HepG2 (cell line): ENCODE results near the gene LRGUK. TPM values are rescaled to one million over a fixed set of nuclear protein-coding genes. Genes with fewer than 3 reads are reported as not detected.

ENCODE experiments used
- CREB1 ChIP-seq, 2 experiments: fragments of 450-650 bp in 1 of 2; IDR thresholded peaks; 2 replicates each; pipeline ENCODE4 v1.6.1; 2016 to 2017; ENCODE audit warnings: control low read depth in 1 of 2, mild to moderate bottlenecking in 1 of 2, missing compliant biosample characterization in 1 of 2, missing genetic modification characterization in 1 of 2
- DMAP1 ChIP-seq: IDR thresholded peaks from 2 replicates; pipeline ENCODE4 v1.6.1; 2016
- ELF3 ChIP-seq: IDR thresholded peaks from 2 replicates; pipeline ENCODE4 v1.6.1; 2016; ENCODE audit warnings: missing genetic modification reagents, missing compliant biosample characterization
- HDAC2 ChIP-seq: sonication (generic); formaldehyde crosslinking; IDR thresholded peaks from 2 replicates; pipeline ENCODE4 v1.4.0; 2020; ENCODE audit warnings: missing genetic modification reagents
- SALL1 ChIP-seq: sonication (generic); formaldehyde crosslinking; IDR thresholded peaks from 2 replicates; pipeline ENCODE4 v1.8.0; 2022; ENCODE audit warnings: mild to moderate bottlenecking, missing genetic modification reagents
- SAP130 ChIP-seq: IDR thresholded peaks from 2 replicates; pipeline ENCODE4 v1.6.1; 2016; ENCODE audit warnings: low read depth
- SMC3 ChIP-seq: IDR thresholded peaks from 2 replicates; pipeline ENCODE4 v1.6.1; 2011; ENCODE audit warnings: low read length, improper control_type of control experiment
- TARDBP ChIP-seq: sonication (generic); formaldehyde crosslinking; IDR thresholded peaks from 2 replicates; pipeline ENCODE4 v1.8.0; 2022; ENCODE audit warnings: mild to moderate bottlenecking, missing genetic modification reagents
- polyA plus RNA-seq, 8 experiments: library from polyadenylated mRNA; depleted of rRNA in 3 of 8; stranded (reverse) in 7 of 8; unstranded in 1 of 8; fragments of >200 nt; fragmentation: Illumina TruSeq in 4 of 8; extraction: Trizol in 4 of 8; gene quantifications; 2 replicates each; pipeline versions ENCODE4 v1.2.1 to v1.2.3, GENCODE V29; 2011 to 2016; ENCODE audit warnings: low read depth in 4 of 8, missing spikeins in 1 of 8, mixed read lengths in 1 of 8; ENCODE audit not compliant: insufficient read depth in 1 of 8
- total RNA-seq, 5 experiments: library from RNA; depleted of rRNA; stranded (reverse); fragments of >200 nt; fragmentation: Illumina TruSeq; extraction: Trizol; gene quantifications; 2 replicates each; pipeline ENCODE4 v1.2.3, GENCODE V29; 2016; ENCODE audit warnings: low read depth in 1 of 5
- TF ChIP-seq, protein P1 (sequence below): sonication (generic); formaldehyde crosslinking; IDR thresholded peaks from 2 replicates; pipeline ENCODE4 v1.5.1; 2020; ENCODE audit warnings: mild to moderate bottlenecking, missing genetic modification reagents, borderline replicate concordance
- TF ChIP-seq, protein P2 (sequence below): sonication (generic); formaldehyde crosslinking; IDR thresholded peaks from 2 replicates; pipeline ENCODE4 v1.4.0; 2020; ENCODE audit warnings: missing genetic modification reagents
- TF ChIP-seq, protein P3 (sequence below): IDR thresholded peaks from 2 replicates; pipeline ENCODE4 v1.6.1; 2018; ENCODE audit warnings: missing genetic modification reagents, mild to moderate bottlenecking, missing compliant biosample characterization
- TF ChIP-seq, protein P4 (sequence below): IDR thresholded peaks from 2 replicates; pipeline ENCODE4 v1.6.1; 2016; ENCODE audit warnings: low read depth, borderline replicate concordance

The LRGUK gene
- total and polyA plus RNA-seq, 2 of the 13 experiments (the other 11 are each of a cell fraction or from before 2014, with no cell fraction given), result 0.18 to 0.20 TPM

DNA sequence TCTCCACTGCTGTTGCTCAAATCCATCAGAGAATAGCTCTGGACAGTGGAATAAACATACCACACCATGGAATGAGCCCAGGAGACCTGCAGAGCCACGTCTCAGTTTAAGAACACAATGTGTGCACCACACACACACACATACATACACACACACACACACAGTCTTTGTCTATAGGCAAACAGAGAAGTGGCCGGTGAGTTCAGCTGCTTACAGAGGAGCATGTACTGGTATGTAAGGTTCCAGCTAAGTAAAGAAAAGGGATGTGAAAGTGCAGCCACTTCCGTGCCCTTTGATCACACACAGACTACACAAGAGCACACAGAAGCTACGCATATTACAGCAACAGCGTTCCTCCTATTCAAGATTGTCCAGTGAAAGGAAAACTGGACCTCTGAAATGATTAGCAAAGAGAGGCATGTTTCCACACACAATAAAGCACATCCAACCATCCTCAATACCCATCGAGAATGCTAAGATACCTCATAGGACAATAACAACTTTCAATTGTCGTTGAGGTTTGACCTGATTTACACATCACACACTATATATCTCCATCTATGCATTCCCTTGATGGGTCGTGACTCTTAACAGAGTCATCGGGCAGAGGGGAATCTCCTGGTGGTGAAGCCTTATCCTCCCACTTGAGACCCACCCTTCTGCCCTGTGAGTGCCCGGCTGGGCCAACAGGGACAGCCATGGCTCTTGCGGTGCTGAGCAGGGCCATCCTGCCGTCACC, 166.0 kb downstream of the LRGUK start (continued):
- TF ChIP-seq, protein P1, sequence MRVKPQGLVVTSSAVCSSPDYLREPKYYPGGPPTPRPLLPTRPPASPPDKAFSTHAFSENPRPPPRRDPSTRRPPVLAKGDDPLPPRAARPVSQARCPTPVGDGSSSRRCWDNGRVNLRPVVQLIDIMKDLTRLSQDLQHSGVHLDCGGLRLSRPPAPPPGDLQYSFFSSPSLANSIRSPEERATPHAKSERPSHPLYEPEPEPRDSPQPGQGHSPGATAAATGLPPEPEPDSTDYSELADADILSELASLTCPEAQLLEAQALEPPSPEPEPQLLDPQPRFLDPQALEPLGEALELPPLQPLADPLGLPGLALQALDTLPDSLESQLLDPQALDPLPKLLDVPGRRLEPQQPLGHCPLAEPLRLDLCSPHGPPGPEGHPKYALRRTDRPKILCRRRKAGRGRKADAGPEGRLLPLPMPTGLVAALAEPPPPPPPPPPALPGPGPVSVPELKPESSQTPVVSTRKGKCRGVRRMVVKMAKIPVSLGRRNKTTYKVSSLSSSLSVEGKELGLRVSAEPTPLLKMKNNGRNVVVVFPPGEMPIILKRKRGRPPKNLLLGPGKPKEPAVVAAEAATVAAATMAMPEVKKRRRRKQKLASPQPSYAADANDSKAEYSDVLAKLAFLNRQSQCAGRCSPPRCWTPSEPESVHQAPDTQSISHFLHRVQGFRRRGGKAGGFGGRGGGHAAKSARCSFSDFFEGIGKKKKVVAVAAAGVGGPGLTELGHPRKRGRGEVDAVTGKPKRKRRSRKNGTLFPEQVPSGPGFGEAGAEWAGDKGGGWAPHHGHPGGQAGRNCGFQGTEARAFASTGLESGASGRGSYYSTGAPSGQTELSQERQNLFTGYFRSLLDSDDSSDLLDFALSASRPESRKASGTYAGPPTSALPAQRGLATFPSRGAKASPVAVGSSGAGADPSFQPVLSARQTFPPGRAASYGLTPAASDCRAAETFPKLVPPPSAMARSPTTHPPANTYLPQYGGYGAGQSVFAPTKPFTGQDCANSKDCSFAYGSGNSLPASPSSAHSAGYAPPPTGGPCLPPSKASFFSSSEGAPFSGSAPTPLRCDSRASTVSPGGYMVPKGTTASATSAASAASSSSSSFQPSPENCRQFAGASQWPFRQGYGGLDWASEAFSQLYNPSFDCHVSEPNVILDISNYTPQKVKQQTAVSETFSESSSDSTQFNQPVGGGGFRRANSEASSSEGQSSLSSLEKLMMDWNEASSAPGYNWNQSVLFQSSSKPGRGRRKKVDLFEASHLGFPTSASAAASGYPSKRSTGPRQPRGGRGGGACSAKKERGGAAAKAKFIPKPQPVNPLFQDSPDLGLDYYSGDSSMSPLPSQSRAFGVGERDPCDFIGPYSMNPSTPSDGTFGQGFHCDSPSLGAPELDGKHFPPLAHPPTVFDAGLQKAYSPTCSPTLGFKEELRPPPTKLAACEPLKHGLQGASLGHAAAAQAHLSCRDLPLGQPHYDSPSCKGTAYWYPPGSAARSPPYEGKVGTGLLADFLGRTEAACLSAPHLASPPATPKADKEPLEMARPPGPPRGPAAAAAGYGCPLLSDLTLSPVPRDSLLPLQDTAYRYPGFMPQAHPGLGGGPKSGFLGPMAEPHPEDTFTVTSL, result peak; percentile 37
- TF ChIP-seq, protein P2, sequence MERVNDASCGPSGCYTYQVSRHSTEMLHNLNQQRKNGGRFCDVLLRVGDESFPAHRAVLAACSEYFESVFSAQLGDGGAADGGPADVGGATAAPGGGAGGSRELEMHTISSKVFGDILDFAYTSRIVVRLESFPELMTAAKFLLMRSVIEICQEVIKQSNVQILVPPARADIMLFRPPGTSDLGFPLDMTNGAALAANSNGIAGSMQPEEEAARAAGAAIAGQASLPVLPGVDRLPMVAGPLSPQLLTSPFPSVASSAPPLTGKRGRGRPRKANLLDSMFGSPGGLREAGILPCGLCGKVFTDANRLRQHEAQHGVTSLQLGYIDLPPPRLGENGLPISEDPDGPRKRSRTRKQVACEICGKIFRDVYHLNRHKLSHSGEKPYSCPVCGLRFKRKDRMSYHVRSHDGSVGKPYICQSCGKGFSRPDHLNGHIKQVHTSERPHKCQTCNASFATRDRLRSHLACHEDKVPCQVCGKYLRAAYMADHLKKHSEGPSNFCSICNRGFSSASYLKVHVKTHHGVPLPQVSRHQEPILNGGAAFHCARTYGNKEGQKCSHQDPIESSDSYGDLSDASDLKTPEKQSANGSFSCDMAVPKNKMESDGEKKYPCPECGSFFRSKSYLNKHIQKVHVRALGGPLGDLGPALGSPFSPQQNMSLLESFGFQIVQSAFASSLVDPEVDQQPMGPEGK (CRISPR knock-in tag), result 0 out of 2 replicates have a peak, but pooled peaks have one; percentile 36
- TF ChIP-seq, protein P3, sequence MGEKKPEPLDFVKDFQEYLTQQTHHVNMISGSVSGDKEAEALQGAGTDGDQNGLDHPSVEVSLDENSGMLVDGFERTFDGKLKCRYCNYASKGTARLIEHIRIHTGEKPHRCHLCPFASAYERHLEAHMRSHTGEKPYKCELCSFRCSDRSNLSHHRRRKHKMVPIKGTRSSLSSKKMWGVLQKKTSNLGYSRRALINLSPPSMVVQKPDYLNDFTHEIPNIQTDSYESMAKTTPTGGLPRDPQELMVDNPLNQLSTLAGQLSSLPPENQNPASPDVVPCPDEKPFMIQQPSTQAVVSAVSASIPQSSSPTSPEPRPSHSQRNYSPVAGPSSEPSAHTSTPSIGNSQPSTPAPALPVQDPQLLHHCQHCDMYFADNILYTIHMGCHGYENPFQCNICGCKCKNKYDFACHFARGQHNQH (CRISPR knock-in tag), result peak; percentile 61; the same call in 1 of the 2 replicates
- TF ChIP-seq SAP130 (CRISPR knock-in tag), result peak; percentile 70
- no peak for TF ChIP-seq DMAP1 (CRISPR knock-in tag)
- TF ChIP-seq SMC3, result 0 out of 2 replicates have a peak, but pooled peaks have one; percentile 2
- TF ChIP-seq CREB1 (IDR thresholded peaks at IDR 0.05), result peak; percentile 51; the same call in 1 of the 2 replicates
- no peak for TF ChIP-seq CREB1 (CRISPR knock-in tag; IDR thresholded peaks at IDR 0.05)
- TF ChIP-seq, protein P4, sequence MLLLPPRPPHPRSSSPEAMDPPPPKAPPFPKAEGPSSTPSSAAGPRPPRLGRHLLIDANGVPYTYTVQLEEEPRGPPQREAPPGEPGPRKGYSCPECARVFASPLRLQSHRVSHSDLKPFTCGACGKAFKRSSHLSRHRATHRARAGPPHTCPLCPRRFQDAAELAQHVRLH, result 0 out of 2 replicates have a peak, but pooled peaks have one; percentile 60
- TF ChIP-seq SALL1 (CRISPR knock-in tag), result peak; percentile 86
- peak; percentile 87 for TF ChIP-seq ELF3 (CRISPR knock-in tag)
- TF ChIP-seq HDAC2 (CRISPR knock-in tag), result peak; percentile 77; the same call in 1 of the 2 replicates
- TF ChIP-seq TARDBP (CRISPR knock-in tag), result peak; percentile 77; the same call in 1 of the 2 replicates
